B cell (primary cell): ENCODE results near the gene G6PC3.

Experiments used
- CTCF ChIP-seq: fragments of 200-600 bp; IDR thresholded peaks from one replicate; pipeline ENCODE4 v1.8.0; 2022; ENCODE audit warnings: antibody characterized with exemption, mild to moderate bottlenecking
- EZH2 ChIP-seq: IDR thresholded peaks from 2 replicates; pipeline ENCODE4 v1.6.1; 2012; ENCODE audit warnings: borderline replicate concordance, low read depth, mild to moderate bottlenecking, moderate library complexity, low read length; ENCODE audit not compliant: insufficient read depth, poor library complexity, severe bottlenecking

- TF ChIP-seq CTCF: no peak
- no peak for TF ChIP-seq EZH2
Observed at GRCh38 chr17:44044071-44044470, 26.5 kb upstream of the G6PC3 start.
